ENCODE data around the gene RBMS3.

GRCh38 chr3:29955413-29955812 is 674.5 kb downstream of the RBMS3 start:
- TF ChIP-seq CTCF (IDR thresholded peaks at IDR 0.05; ENCODE audit: insufficient read depth, low read depth, low read length) (no peak), EZH2 (IDR thresholded peaks at IDR 0.05; ENCODE audit: insufficient read depth, low read length) (no peak)
